NK-92 (cell line): Measurements from ENCODE around the gene MARK3.

Source experiments
- DNase-seq: peaks from one replicate; lab custom pipeline; 2025; ENCODE audit not compliant: unreplicated experiment; lab: John Stamatoyannopoulos, UW

MARK3 gene

GRCh38 chr14:103535081-103535890 is 150.1 kb downstream of the MARK3 start:
- DNase-seq, result no peak

DNA sequence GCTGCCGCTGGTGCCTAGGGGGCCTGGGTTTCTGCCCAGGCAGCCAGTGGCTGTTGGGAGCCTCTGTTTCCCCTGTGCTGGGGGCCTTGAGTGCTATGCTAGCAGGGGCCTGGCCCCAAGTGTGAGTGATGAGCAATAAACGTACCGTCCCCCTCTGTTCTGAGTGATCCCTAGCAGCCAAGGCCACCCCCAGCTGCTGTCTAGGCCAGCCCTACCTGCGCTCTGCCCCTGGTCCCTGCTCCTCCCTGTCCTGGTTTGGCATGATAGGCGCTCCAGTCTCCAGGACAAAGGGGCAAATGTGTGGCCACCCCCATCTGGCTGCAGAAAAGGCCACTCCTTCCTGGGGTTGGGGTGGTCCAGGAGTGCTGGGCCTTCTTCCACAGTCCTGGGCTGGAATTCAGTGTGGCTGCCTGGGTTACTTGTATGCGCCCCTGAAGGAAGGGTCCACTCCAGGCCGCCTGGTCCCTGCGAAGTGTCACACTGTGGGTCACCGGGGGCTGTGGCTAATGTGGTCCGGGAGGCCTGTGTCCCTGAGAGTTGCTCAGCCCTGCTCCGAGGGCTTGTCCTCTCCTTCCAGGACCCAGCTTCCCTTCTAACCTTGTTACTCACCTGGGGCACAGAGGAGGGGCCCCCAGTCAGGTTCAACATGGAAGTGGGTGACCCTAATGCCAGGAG is 150.8 kb downstream of the MARK3 start:
- no peak for DNase-seq

GRCh38 chr14:103536693-103537092 is 151.5 kb downstream of the MARK3 start:
- no peak for DNase-seq

GRCh38 chr14:103537175-103537990 is 152.2 kb downstream of the MARK3 start:
- no peak for DNase-seq

GRCh38 chr14:103538291-103539055 is 153.3 kb downstream of the MARK3 start:
- DNase-seq, result no peak

DNA sequence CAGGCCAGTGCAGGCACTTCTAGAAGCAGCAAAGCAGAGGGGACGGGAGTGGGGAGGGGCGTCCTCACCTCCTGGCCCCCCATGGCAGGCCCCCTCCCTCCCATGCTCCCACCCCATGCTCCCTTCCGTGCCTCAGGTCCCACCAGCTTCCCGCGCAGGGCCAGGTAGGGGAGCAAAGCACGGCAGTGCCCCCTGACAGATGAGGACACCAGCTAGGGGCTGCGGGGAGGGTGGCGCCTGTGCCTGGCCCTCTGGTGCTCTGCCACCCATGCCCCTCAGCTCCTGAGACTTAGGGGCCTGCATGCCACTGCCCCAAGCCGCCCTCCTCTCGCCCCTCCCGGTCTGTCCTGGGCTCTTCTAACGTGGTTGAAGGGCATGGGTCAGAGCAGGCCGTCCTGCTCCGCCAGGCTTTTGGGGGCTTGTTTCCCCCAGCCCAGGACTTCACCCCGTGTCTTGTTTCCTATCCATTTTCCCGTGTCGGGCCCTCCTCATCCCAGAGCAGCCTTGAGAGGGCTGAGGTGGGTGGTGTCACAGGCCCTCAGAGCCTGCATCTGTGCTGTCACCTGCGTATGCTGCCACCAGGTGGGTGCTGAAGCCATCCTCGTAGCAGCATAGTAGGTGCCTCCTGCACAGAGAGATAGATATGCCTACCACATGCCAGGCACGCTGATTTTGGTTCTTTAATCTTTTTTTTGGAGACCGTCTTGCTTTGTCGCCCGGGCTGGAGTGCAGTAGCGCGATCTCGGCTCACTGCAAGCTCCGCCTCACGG is 154.0 kb downstream of the MARK3 start:
- no peak for DNase-seq

- no peak for DNase-seq
Observed at GRCh38 chr14:103540821-103541708, 155.8 kb downstream of the MARK3 start.

- no peak for DNase-seq
Observed at GRCh38 chr14:103541709-103542604, 156.7 kb downstream of the MARK3 start.

DNA sequence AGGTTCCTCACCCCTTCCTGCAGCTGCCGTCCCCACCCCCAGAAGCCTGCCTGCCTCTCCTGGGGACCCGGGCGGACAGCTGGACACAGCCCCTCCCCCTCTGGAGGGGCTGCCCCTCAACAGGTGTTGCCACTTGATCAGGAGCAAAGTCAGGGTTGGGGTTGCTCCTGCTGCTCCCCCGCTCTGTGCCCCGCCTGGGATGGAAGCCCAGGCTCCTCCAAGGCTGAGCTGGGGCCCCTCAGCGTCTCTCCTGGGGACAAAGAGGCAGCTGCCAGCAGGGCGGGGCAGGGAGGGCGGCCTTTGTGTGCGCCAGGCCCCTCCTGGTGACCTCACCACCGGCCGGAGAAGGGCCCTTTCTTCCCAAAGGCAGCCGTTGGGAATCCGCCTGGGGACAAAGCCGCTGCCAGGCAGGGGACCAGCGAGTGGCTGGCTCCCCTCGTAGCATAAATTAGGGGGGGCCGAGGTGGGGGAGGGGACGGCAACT is 157.4 kb downstream of the MARK3 start:
- no peak for DNase-seq

- no peak for DNase-seq
Observed at GRCh38 chr14:103543140-103543539, 157.9 kb downstream of the MARK3 start.

- DNase-seq, result no peak
Observed at GRCh38 chr14:103543721-103544387, 158.6 kb downstream of the MARK3 start.

GRCh38 chr14:103544388-103545218 is 159.4 kb downstream of the MARK3 start:
- no peak for DNase-seq

- no peak for DNase-seq
Observed at GRCh38 chr14:103545219-103545914, 160.2 kb downstream of the MARK3 start.

DNA sequence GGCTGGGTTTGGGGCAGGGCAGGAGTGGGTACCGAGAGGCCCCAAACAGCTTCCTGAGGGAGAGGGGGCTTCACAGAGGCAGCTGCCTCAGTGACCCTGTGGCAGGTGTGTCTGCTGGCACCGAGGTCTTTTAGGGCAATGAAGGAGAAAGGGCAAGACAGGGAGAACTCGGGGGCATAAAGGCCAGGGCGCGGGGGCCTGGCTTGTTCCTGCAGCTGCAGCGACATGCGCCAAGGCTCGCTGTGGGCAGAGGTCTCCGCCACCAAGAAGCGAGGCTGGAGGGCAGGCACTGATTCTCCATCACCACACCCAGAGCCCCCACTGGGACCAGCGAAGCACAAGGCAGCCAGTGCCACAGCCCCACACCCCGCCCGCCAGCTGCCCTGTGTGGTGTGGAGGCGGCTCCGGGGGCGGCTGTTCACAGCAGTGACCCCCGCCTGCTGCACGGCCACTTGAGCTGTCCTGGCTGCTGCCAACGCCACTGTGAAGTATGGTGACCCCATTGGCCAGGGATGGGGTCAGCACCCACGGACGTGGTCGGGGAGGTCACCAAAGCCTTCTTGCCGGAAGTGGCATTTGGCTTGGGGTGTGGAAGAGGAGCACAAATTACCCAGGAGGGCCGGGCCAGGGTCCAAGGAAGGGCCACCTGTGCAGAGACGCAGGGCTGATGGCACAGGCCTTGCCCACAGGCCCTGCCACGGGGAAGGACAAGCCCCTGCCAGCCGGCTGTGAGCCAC is 160.9 kb downstream of the MARK3 start:
- no peak for DNase-seq
